ENCODE results near the gene TLCD1. TPM values are rescaled to one million over a fixed set of nuclear protein-coding genes. Genes with fewer than 3 reads are reported as not detected.

Gene TLCD1
- total and polyA plus RNA-seq, 2 of the 8 experiments (the other 6 are each of a cell fraction or from before 2014, with no cell fraction given), result 40.7 to 128 TPM

- Histone ChIP-seq H2BK12ac (ENCODE audit: low read depth, low read length) (no peak overlapping the region), H4K8ac (ENCODE audit: extremely low read depth, insufficient read depth, low read length) (no peak overlapping the region), H3K18ac (ENCODE audit: extremely low read depth, low read length) (no peak overlapping the region), H4K5ac (ENCODE audit: insufficient read length, low read depth, low read length) (no peak overlapping the region), H3K23ac (ENCODE audit: insufficient read length) (no peak overlapping the region), H2BK120ac (replicated peaks; ENCODE audit: low read depth, low read length) (no peak overlapping the region), H3K4ac (replicated peaks; ENCODE audit: insufficient read length, low read depth, low read length) (no peak overlapping the region), H2BK20ac (ENCODE audit: low read length) (no peak overlapping the region), H3K4me2 (ENCODE audit: insufficient read depth in 1 of 2, low read depth in 2 of 2, low read length in 2 of 2) (no peak overlapping the region), H3K27ac (ENCODE audit: low read depth, low read length) (peak overlapping the region; percentile 19; the same call in 1 of the 2 replicates), H3K23me2 (ENCODE audit: low read depth, low read length) (no peaks in the 10 kb centered on the region), H2AK5ac (ENCODE audit: low read depth, low read length) (no peak overlapping the region), H2BK15ac (ENCODE audit: low read length) (no peak overlapping the region), H4K20me1 (replicated peaks in 1 of 2; ENCODE audit: control insufficient read depth in 1 of 2, insufficient read depth in 2 of 2, low read length in 2 of 2) (peaks cover 10 to 24% of the 10 kb centered on the region in 2 experiments), H3K79me2 (ENCODE audit: control insufficient read depth in 1 of 2, insufficient read depth in 2 of 2, low read length in 2 of 2) (no peaks in the 10 kb centered on the region), H3K27me3 (replicated peaks in 1 of 4; ENCODE audit: control insufficient read depth in 3 of 4, extremely low read depth in 1 of 4, insufficient read depth in 3 of 4, low read length in 3 of 4) (no peaks in the 10 kb centered on the region), H2BK5ac (ENCODE audit: low read depth, low read length) (peak overlapping the region; percentile 13; the same call in 1 of the 2 replicates), H3K14ac (ENCODE audit: insufficient read length) (no peak overlapping the region), H3K9ac (replicated peaks in 1 of 4; ENCODE audit: extremely low read depth in 1 of 4, low read depth in 3 of 4, low read length in 3 of 4) (no peak overlapping the region), H3K4me1 (replicated peaks in 1 of 4; ENCODE audit: control insufficient read depth in 3 of 4, insufficient read depth in 4 of 4, low read length in 3 of 4) (peaks cover 0 to 11% (median 4%) of the 10 kb centered on the region in 4 experiments; a peak in 4 of 7 replicates), H3K79me1 (ENCODE audit: low read depth, low read length) (no peaks in the 10 kb centered on the region), H3K56ac (replicated peaks; ENCODE audit: insufficient read length, low read depth, low read length) (no peak overlapping the region), H2AFZ (ENCODE audit: low read length) (no peak overlapping the region), H3K4me3 (ENCODE audit: extremely low read depth in 1 of 4, insufficient read depth in 2 of 4, low read depth in 3 of 4, low read length in 4 of 4) (no peak overlapping the region), H3K9me3 (ENCODE audit: insufficient read depth in 2 of 2, low read depth in 1 of 2, low read length in 1 of 2) (no peaks in the 10 kb centered on the region), H4K91ac (replicated peaks; ENCODE audit: insufficient read length, low read length) (no peak overlapping the region), H3K36me3 (ENCODE audit: control insufficient read depth in 2 of 4, insufficient read depth in 4 of 4, low read length in 3 of 4) (peaks cover 30 to 55% (median 49%) of the 10 kb centered on the region in 4 experiments)
- ChIA-PET CTCF (ENCODE audit: partially characterized antibody) (interaction anchor here (0.7 to 2.5 kb wide), 6 partner anchors 34 to 284 kb away, joined by 3 to 9 read pairs (median 4); no protein-coding TSS in a partner anchor), POLR2A (ENCODE audit: partially characterized antibody) (interaction anchor here (0.9 to 4.8 kb wide), 14 partner anchors 8 to 92 kb away, joined by 3 to 47 read pairs (median 6); partner anchors contain the start of genes PROCA1 and RPL23A)
- WGBS, 2 experiments (ENCODE audit: extremely low coverage in 1 of 2, insufficient coverage in 1 of 2, insufficient read length in 1 of 2, insufficient replicate concordance in 2 of 2, low coverage in 1 of 2, low lambda C conversion rate in 2 of 2, missing lambda C conversion rate in 1 of 2), result 79% methylated on average over 3 of the region's 3 CpGs; no CpG with 5 or more reads in 1 of the 2 experiments
- DNase-seq (ENCODE audit: low read depth in 1 of 2, low spot score in 2 of 2) (no peak), FAIRE-seq (no peak)
- TF ChIP-seq HDAC6 (IDR thresholded peaks at IDR 0.05; ENCODE audit: low read depth, low read length), result no peak
- no peak for TF ChIP-seq SRF (IDR thresholded peaks at IDR 0.05; ENCODE audit: low read depth, low read length)
- no peak for TF ChIP-seq KDM4A (IDR thresholded peaks at IDR 0.05; ENCODE audit: low read depth, low read length, severe bottlenecking)
- TF ChIP-seq RNF2 (IDR thresholded peaks at IDR 0.05; ENCODE audit: borderline replicate concordance, low read depth, low read length, missing control alignments, poor library complexity, severe bottlenecking), result no peak
- no peak for TF ChIP-seq RBBP5 (IDR thresholded peaks at IDR 0.05; ENCODE audit: borderline replicate concordance, low read depth, low read length)
- TF ChIP-seq, protein P1, sequence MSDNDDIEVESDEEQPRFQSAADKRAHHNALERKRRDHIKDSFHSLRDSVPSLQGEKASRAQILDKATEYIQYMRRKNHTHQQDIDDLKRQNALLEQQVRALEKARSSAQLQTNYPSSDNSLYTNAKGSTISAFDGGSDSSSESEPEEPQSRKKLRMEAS (IDR thresholded peaks at IDR 0.05), result no peak
- no peak for TF ChIP-seq JUN (IDR thresholded peaks at IDR 0.05; ENCODE audit: low read depth, low read length)
- TF ChIP-seq PHF8 (conservative IDR thresholded peaks at IDR 0.05; ENCODE audit: low read depth, low read length), result no peak
- no peak for TF ChIP-seq FOSL1 (IDR thresholded peaks at IDR 0.05; ENCODE audit: insufficient read depth, low read depth, low read length)
- no peak for TF ChIP-seq GABPA (IDR thresholded peaks at IDR 0.05; ENCODE audit: borderline replicate concordance, insufficient read depth, low read length)
- TF ChIP-seq EZH2 (IDR thresholded peaks at IDR 0.05; ENCODE audit: low read depth, low read length, severe bottlenecking), result no peak
- TF ChIP-seq, protein P2, sequence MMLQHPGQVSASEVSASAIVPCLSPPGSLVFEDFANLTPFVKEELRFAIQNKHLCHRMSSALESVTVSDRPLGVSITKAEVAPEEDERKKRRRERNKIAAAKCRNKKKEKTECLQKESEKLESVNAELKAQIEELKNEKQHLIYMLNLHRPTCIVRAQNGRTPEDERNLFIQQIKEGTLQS (IDR thresholded peaks at IDR 0.05; ENCODE audit: insufficient read depth, low read depth, low read length), result no peak
Observed at GRCh38 chr17:28702752-28703150, 23.3 kb downstream of the TLCD1 start.
